GM12891 (cell line): Measurements from ENCODE around the gene MYLK.

Experiments used
- POLR2A ChIP-seq: IDR thresholded peaks from 2 replicates; pipeline ENCODE4 v1.6.1; 2011; ENCODE audit warnings: low read depth, low read length, control low read depth
- POLR2AphosphoS5 ChIP-seq: IDR thresholded peaks from 2 replicates; pipeline ENCODE4 v1.6.1; 2011; ENCODE audit warnings: low read depth, low read length, control low read depth
- TAF1 ChIP-seq: IDR thresholded peaks from 2 replicates; pipeline ENCODE4 v1.6.1; 2011; ENCODE audit warnings: low read depth, low read length, control low read depth

GRCh38 chr3:123587401-123587800, 296.7 kb downstream of the MYLK start:
- TF ChIP-seq TAF1, result no peak
- TF ChIP-seq POLR2A, result no peak
- no peak for TF ChIP-seq POLR2AphosphoS5
